ENCODE results near the gene ALDH16A1. TPM values are rescaled to one million over a fixed set of nuclear protein-coding genes. Genes with fewer than 3 reads are reported as not detected.
A peak's percentile ranks its signal among the peaks of the same experiment; 100 is the strongest.

ALDH16A1 gene
- total RNA-seq, 1 donor from 2014 or later: 46.0 TPM

GRCh38 chr19:49473868-49474541, 21.0 kb downstream of the ALDH16A1 start, which contains the start of gene FLT3LG:
TSS of gene FLT3LG (plus strand) at chr19:49474215. CDS start at chr19:49474640, 425 bp downstream.
- no peaks in the 10 kb centered on the region for H3K9me3 Mint-ChIP-seq (ENCODE audit: low read depth)
- TF ChIP-seq CTCF (IDR thresholded peaks at IDR 0.05; ENCODE audit: unreplicated experiment): peak; percentile 98
- no peak within 1 kb of the TSS for H3K4me3 Mint-ChIP-seq (ENCODE audit: low read depth)
- H3K4me1 Mint-ChIP-seq (ENCODE audit: low read depth): peaks cover 4% of the 10 kb centered on the region
- no peak within 1 kb of the TSS for H3K27ac Mint-ChIP-seq
- H3K36me3 Mint-ChIP-seq (ENCODE audit: insufficient read depth): peaks cover 1% of the 10 kb centered on the region
- peak; percentile 55 for DNase-seq (ENCODE audit: low spot score, unreplicated experiment)
- H3K27me3 Mint-ChIP-seq: peaks cover 18% of the 10 kb centered on the region

GRCh38 chr19:49474542-49474924, 21.5 kb downstream of the ALDH16A1 start:
- H3K4me1 Mint-ChIP-seq (ENCODE audit: low read depth): peaks cover 4% of the 10 kb centered on the region
- H3K27ac Mint-ChIP-seq: no peak overlapping the region
- no peaks in the 10 kb centered on the region for H3K36me3 Mint-ChIP-seq (ENCODE audit: insufficient read depth)
- H3K27me3 Mint-ChIP-seq: peaks cover 18% of the 10 kb centered on the region
- no peak overlapping the region for H3K4me3 Mint-ChIP-seq (ENCODE audit: low read depth)
- no peak for DNase-seq (ENCODE audit: low spot score, unreplicated experiment)
- H3K9me3 Mint-ChIP-seq (ENCODE audit: low read depth): no peaks in the 10 kb centered on the region
- no peak for TF ChIP-seq CTCF (IDR thresholded peaks at IDR 0.05; ENCODE audit: unreplicated experiment)

- Mint-ChIP-seq H3K4me3 (ENCODE audit: low read depth) (no peak overlapping the region), H3K4me1 (ENCODE audit: low read depth) (peaks cover 4% of the 10 kb centered on the region), H3K27me3 (peaks cover 18% of the 10 kb centered on the region), H3K9me3 (ENCODE audit: low read depth) (no peaks in the 10 kb centered on the region), H3K36me3 (ENCODE audit: insufficient read depth) (no peaks in the 10 kb centered on the region), H3K27ac (no peak overlapping the region)
- no peak for TF ChIP-seq CTCF (IDR thresholded peaks at IDR 0.05; ENCODE audit: unreplicated experiment)
- DNase-seq (ENCODE audit: low spot score, unreplicated experiment): no peak
Measured at GRCh38 chr19:49475191-49475917, 22.3 kb downstream of the ALDH16A1 start.

GRCh38 chr19:49475995-49476880, 23.2 kb downstream of the ALDH16A1 start:
- no peak overlapping the region for H3K4me3 Mint-ChIP-seq (ENCODE audit: low read depth)
- TF ChIP-seq CTCF (IDR thresholded peaks at IDR 0.05; ENCODE audit: unreplicated experiment): peak; percentile 70
- H3K27me3 Mint-ChIP-seq: peaks cover 18% of the 10 kb centered on the region
- H3K9me3 Mint-ChIP-seq (ENCODE audit: low read depth): no peaks in the 10 kb centered on the region
- H3K36me3 Mint-ChIP-seq (ENCODE audit: insufficient read depth): no peaks in the 10 kb centered on the region
- DNase-seq (ENCODE audit: low spot score, unreplicated experiment): peak; percentile 77
- peaks cover 4% of the 10 kb centered on the region for H3K4me1 Mint-ChIP-seq (ENCODE audit: low read depth)
- H3K27ac Mint-ChIP-seq: peak overlapping the region; percentile 84

Measured in progenitor cell of endocrine pancreas (in vitro differentiated cells).